ENCODE results near the gene MEMO1.
"Not testable (repeated sequence)": the region's sequence is repeated elsewhere in the genome, so short reads cannot be mapped to it uniquely, and the experiment has no call there.

DNA sequence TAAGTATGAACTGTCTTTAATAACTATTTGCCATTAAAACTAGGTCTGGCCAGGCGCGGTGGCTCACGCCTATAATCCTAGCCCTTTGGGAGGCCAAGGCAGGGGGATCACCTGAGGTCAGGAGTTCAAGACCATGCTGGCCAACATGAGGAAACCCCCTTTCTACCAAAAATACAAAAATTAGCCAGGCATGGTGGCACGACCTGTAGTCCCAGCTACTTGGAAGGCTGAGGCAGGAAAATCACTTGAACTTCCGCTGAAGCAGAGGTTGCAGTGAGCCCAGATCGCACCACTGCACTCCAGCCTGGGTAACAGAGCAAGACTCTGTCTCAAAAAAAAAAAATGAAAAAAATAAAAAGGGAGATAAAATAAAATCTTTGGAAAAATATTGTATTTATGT lies 44.4 kb downstream of the MEMO1 start:
- not testable (repeated sequence) for TF ChIP-seq SIN3A (IDR thresholded peaks at IDR 0.05; ENCODE audit: low read depth); POLR2A (IDR thresholded peaks at IDR 0.05; ENCODE audit: borderline replicate concordance, extremely low read depth, insufficient read depth, insufficient read length); JUND (IDR thresholded peaks at IDR 0.05); YY1 (IDR thresholded peaks at IDR 0.05; ENCODE audit: extremely low read depth, insufficient replicate concordance, low read depth, low read length); ZNF274 (IDR thresholded peaks at IDR 0.05; ENCODE audit: low read depth, low read length); CEBPB (IDR thresholded peaks at IDR 0.05; ENCODE audit: low read depth); POLR2AphosphoS5 (IDR thresholded peaks at IDR 0.05; ENCODE audit: low read depth, low read length); EZH2phosphoT487 (IDR thresholded peaks at IDR 0.05; ENCODE audit: borderline replicate concordance); FOSL1 (IDR thresholded peaks at IDR 0.05; ENCODE audit: low read depth); EZH2 (IDR thresholded peaks at IDR 0.05); MAX (IDR thresholded peaks at IDR 0.05)
- TF ChIP-seq, protein P1, sequence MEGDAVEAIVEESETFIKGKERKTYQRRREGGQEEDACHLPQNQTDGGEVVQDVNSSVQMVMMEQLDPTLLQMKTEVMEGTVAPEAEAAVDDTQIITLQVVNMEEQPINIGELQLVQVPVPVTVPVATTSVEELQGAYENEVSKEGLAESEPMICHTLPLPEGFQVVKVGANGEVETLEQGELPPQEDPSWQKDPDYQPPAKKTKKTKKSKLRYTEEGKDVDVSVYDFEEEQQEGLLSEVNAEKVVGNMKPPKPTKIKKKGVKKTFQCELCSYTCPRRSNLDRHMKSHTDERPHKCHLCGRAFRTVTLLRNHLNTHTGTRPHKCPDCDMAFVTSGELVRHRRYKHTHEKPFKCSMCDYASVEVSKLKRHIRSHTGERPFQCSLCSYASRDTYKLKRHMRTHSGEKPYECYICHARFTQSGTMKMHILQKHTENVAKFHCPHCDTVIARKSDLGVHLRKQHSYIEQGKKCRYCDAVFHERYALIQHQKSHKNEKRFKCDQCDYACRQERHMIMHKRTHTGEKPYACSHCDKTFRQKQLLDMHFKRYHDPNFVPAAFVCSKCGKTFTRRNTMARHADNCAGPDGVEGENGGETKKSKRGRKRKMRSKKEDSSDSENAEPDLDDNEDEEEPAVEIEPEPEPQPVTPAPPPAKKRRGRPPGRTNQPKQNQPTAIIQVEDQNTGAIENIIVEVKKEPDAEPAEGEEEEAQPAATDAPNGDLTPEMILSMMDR (IDR thresholded peaks at IDR 0.05 in 2 of 3, conservative IDR thresholded peaks at IDR 0.05 in 1 of 3; ENCODE audit: borderline replicate concordance in 1 of 3, insufficient read depth in 1 of 3, low read depth in 2 of 3, low read length in 2 of 3), result not testable (repeated sequence)

Data from HCT116 (cell line).